Left ventricle myocardium inferior (tissue), 1 donor: ENCODE measurements around the gene DOK6. TPM values are rescaled to one million over a fixed set of nuclear protein-coding genes. Genes with fewer than 3 reads are reported as not detected.

Source experiments
- DNase-seq: peaks from one replicate; pipeline ENCODE4 v3.0.0-alpha.2; 2020
- H3K27ac ChIP-seq: fragments of 200-600 bp; replicated peaks from 2 replicates; pipeline ENCODE4 v1.8.0; 2021
- H3K27me3 ChIP-seq: fragments of 200-600 bp; 2 replicates; pipeline ENCODE4 v1.8.0; 2021; ENCODE audit warnings: low read depth
- H3K36me3 ChIP-seq: fragments of 200-600 bp; 2 replicates; pipeline ENCODE4 v1.8.0; 2021
- H3K4me1 ChIP-seq: fragments of 200-600 bp; 2 replicates; pipeline ENCODE4 v1.8.0; 2021
- H3K4me3 ChIP-seq: fragments of 200-600 bp; 2 replicates; pipeline ENCODE4 v1.8.0; 2021; ENCODE audit warnings: mild to moderate bottlenecking, moderate library complexity
- H3K9me3 ChIP-seq: fragments of 200-600 bp; replicated peaks from 2 replicates; pipeline ENCODE4 v1.8.0; 2021
- CTCF ChIP-seq: fragments of 200-600 bp; IDR thresholded peaks from 2 replicates; pipeline ENCODE4 v1.8.0; 2021; ENCODE audit warnings: antibody characterized with exemption, mild to moderate bottlenecking, borderline replicate concordance
- intact Hi-C: fragments of 100-400 bp; cut with micrococcal nuclease; formaldehyde crosslinking; loops from one replicate; pipeline ENCODE4 v1.11.0; 2022
- total RNA-seq: library from RNA; stranded (reverse); fragmentation: NEBNext Ultra II Directional; extraction: Animal tissue kit (Norgen Biotek cat#: 25700); gene quantifications from one replicate; pipeline ENCODE4 v1.2.1, GENCODE V29; 2021
- donor health status: DM: no; HTN: yes; CAD: no; lungs with severe emphysema.

The DOK6 gene
- total RNA-seq, 1 donor from 2014 or later, result 0.96 TPM

- no peak overlapping the region for H3K4me3 ChIP-seq
- no peaks in the 10 kb centered on the region for H3K4me1 ChIP-seq
- intact Hi-C loops, result no loop called here
- H3K36me3 ChIP-seq, result no peaks in the 10 kb centered on the region
- H3K27me3 ChIP-seq, result no peaks in the 10 kb centered on the region
- DNase-seq, result no peak
- TF ChIP-seq CTCF, result no peak
- no peaks in the 10 kb centered on the region for H3K9me3 ChIP-seq
- H3K27ac ChIP-seq, result no peak overlapping the region
Observed at GRCh38 chr18:69839497-69839896, 438.8 kb downstream of the DOK6 start.

DNA sequence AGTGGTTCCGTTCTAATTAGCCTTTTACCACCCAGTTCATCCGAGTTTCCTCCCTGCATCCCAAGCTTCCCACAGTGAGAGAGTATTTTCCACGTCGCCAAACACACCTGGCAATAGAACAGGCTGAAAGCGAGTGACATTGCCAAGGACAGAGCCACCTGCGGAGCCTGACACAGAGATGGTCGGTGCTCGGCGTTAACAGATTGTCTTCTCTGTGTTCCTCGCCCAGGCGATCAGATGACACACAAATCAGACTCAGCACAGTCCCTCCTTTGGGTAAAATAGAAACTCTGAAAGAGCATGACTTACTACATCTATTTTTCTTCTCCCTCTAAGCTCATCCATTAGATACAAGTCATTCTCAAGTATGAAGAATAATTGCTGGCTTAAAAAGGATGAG lies 439.3 kb downstream of the DOK6 start:
- Histone ChIP-seq H3K9me3 (no peaks in the 10 kb centered on the region), H3K4me1 (no peaks in the 10 kb centered on the region), H3K4me3 (no peak overlapping the region), H3K27ac (no peak overlapping the region), H3K27me3 (no peaks in the 10 kb centered on the region), H3K36me3 (no peaks in the 10 kb centered on the region)
- intact Hi-C loops, result no loop called here
- no peak for DNase-seq
- no peak for TF ChIP-seq CTCF

DNA sequence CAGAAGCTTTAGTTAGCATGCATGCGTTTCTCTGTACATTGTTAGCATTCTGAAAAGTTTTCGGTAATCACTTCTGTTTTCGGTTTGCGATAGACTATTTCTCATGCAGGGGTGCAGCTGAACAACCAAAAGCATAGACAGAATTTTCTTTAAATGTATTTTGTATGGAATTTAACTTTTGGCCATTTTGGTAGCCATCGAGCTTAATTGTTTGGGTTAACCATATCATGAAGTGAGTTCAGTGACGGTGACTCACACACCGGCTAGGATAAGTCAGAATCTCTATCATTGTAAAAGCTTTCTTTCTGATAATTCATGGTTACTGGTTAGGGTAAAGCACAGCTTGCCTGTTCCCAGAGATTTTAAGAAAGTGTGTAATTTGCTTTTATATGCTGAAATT lies 439.8 kb downstream of the DOK6 start:
- no peaks in the 10 kb centered on the region for H3K27me3 ChIP-seq
- no peak for DNase-seq
- H3K4me3 ChIP-seq, result no peak overlapping the region
- no peak overlapping the region for H3K27ac ChIP-seq
- H3K4me1 ChIP-seq, result no peaks in the 10 kb centered on the region
- H3K9me3 ChIP-seq, result no peaks in the 10 kb centered on the region
- no peak for TF ChIP-seq CTCF
- no peaks in the 10 kb centered on the region for H3K36me3 ChIP-seq
- intact Hi-C loops, result no loop called here

GRCh38 chr18:69841117-69841516 lies 440.4 kb downstream of the DOK6 start:
- no peaks in the 10 kb centered on the region for H3K27me3 ChIP-seq
- intact Hi-C loops, result no loop called here
- H3K4me3 ChIP-seq, result no peak overlapping the region
- DNase-seq, result no peak
- no peak for TF ChIP-seq CTCF
- no peaks in the 10 kb centered on the region for H3K36me3 ChIP-seq
- H3K9me3 ChIP-seq, result no peaks in the 10 kb centered on the region
- H3K27ac ChIP-seq, result no peak overlapping the region
- H3K4me1 ChIP-seq, result peaks cover 5% of the 10 kb centered on the region

GRCh38 chr18:69843015-69843414 lies 442.3 kb downstream of the DOK6 start:
- intact Hi-C loops, result no loop called here
- no peaks in the 10 kb centered on the region for H3K27me3 ChIP-seq
- DNase-seq, result no peak

More at GRCh38 chr18:69843015-69843414, 442.3 kb downstream of the DOK6 start:
- Histone ChIP-seq H3K36me3 (no peaks in the 10 kb centered on the region), H3K4me3 (no peak overlapping the region), H3K9me3 (no peaks in the 10 kb centered on the region), H3K27ac (no peak overlapping the region), H3K4me1 (peaks cover 8% of the 10 kb centered on the region)
- TF ChIP-seq CTCF, result no peak
